T-helper 1 cell treated with Interleukin-12 subunit alpha and Interleukin-12 subunit beta and Interleukin-4 antibody, amounts not matched to agents 30 ng/mL and 1 ng/mL, for 36 hours (primary cell): ENCODE measurements around the gene METTL9. TPM values are rescaled to one million over a fixed set of nuclear protein-coding genes. Genes with fewer than 3 reads are reported as not detected.
"Not testable (repeated sequence)": the region's sequence is repeated elsewhere in the genome, so short reads cannot be mapped to it uniquely, and the experiment has no call there.

Source experiments
- intact Hi-C: fragments of 100-400 bp; cut with micrococcal nuclease; formaldehyde crosslinking; loops from one replicate; pipeline ENCODE4 v1.15.1; 2024
- total RNA-seq: library from RNA; stranded (reverse); gene quantifications from 2 replicates; pipeline ENCODE4 v1.2.3, GENCODE V29; 2022

METTL9 gene
- total RNA-seq, 1 donor from 2014 or later = 62.8 TPM

GRCh38 chr16:21631951-21632575 is 32.7 kb downstream of the METTL9 start:
- intact Hi-C loops = not testable (repeated sequence)

DNA sequence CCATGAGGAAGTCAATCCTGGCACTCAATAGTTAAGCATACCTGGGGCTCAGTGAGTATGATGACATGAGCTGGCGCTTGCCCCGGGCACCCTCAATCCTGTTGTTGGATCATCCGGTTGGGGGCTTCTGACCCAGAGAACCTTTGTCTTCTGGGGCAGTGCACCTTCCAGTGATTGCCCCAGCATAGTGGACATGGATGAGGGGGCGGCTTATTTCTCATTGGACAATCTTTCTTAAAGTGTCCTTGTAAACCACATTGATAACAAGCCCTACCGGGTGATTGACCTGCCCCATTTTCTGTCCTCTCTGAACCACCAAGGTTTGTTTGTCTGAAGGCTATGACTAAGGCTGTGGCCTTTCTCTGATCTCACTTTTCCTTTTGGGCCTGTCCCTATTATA is 34.8 kb downstream of the METTL9 start:
- intact Hi-C loops = no loop called here

GRCh38 chr16:21635694-21636093 is 36.3 kb downstream of the METTL9 start:
- intact Hi-C loops = not testable (repeated sequence)

- intact Hi-C loops = no loop called here
These were observed 37.9 kb downstream of the METTL9 start for GRCh38 chr16:21637032-21637968.

- intact Hi-C loops = no loop called here
These were observed 39.2 kb downstream of the METTL9 start for GRCh38 chr16:21638573-21638975.

DNA sequence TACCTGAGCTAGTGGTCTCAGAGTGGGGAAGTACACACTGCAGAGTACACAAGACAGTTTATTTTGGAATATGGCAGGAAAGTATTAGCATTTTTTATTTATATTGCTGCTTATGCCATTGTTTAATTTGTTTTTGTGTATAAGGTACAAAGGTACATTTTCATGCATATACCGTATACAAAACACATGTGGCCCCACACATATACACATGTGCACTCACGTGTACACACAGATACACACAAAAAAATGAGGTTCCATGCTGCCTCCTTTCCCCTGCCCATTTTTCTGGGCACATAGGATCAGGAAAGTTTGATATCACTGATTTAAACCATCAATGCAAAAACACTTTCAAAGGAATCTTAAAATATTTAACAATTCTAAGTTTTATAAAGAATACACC is 40.1 kb downstream of the METTL9 start:
- intact Hi-C loops = no loop called here

DNA sequence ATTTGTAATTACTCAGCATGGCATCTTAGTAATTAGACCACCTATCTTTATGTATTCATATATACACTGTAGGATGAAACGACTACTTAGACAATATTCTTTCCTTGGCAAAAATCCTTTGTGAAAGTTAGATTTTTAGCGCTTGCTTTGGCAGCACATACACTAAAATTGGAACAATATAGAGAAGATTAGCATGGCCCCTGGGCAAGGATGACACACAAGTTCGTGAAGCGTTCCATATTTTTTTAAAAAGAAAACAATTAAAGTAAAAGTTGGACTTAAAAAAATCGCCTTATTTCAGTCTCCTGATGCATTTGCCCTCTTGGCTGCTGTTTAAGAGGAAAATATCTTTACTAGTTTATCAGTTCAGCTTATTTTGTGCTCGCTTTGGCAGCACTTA is 42.5 kb downstream of the METTL9 start:
- intact Hi-C loops = no loop called here

GRCh38 chr16:21642861-21643260 is 43.5 kb downstream of the METTL9 start:
- intact Hi-C loops = no loop called here

DNA sequence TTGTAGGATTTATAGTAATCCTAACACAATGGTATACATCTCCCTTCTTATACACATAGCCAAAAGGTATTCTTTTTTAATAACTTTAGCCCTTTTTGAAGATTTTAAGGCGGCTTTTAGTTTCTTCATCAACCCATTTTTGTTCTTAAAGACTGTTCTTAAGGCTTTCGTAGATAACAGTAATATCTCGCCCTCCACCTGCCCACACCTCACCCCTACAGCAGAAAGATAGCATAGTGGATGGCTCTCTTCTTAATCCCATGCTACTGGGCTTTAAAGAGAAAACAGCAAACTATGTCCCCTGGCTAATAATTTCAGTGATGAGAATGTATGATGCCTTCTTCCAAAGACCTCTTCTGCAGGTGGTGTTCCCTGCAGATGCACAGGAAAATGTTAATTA is 44.4 kb downstream of the METTL9 start:
- intact Hi-C loops = loop anchor here (2.0 kb wide), 2 partner anchors 17 to 547 kb away; no protein-coding TSS in a partner anchor

GRCh38 chr16:21644674-21645073 is 45.3 kb downstream of the METTL9 start:
- intact Hi-C loops = loop anchor here (1.0 to 5.0 kb wide), 6 partner anchors 16 to 546 kb away; partner anchors contain the start of genes METTL9 and UQCRC2

DNA sequence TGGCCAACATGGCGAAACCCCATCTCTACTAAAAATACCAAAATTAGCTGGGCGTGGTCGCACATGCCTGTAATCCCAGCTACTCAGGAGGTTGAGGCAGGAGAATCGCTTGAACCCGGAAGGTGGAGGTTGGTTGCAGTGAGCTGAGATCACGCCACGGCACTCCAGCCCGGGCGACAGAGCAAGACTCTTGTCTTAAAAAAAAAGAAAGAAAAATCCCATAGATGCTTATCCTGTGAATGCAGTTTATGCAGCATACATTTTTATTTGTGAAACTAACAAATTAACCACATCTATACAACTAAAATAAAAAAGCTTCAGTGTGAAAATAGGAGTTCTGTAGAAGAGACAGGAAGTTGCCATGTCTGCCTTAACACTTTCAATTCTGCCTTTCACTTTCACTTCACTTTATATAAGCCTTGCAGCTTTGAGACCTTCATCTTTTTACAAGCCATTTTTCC is 45.9 kb downstream of the METTL9 start:
- intact Hi-C loops = loop anchor here (1.0 to 5.0 kb wide), 6 partner anchors 16 to 546 kb away; partner anchors contain the start of genes METTL9 and UQCRC2

DNA sequence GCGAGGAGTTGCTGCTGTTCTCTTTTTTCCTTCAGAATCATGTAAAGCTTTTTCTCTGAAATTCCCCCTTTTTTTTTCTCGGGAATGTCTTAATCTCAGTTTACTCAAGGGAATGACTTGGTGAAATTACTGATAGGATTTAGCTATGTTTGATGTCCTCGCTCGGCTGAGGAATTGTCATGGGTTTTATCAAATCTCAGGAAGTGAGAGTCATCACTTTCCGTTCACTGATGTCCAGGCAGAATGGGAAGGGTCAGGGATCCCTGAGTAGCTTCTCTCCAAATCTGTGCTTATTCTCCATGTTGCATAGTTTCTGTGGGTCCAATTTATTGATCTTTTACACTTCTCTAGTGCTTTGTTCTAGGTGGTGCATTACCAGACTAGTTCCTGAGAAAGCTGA is 46.7 kb downstream of the METTL9 start:
- intact Hi-C loops = loop anchor here (5.0 kb wide), 1 partner anchor 306 kb away; the partner anchor contains the start of gene UQCRC2

DNA sequence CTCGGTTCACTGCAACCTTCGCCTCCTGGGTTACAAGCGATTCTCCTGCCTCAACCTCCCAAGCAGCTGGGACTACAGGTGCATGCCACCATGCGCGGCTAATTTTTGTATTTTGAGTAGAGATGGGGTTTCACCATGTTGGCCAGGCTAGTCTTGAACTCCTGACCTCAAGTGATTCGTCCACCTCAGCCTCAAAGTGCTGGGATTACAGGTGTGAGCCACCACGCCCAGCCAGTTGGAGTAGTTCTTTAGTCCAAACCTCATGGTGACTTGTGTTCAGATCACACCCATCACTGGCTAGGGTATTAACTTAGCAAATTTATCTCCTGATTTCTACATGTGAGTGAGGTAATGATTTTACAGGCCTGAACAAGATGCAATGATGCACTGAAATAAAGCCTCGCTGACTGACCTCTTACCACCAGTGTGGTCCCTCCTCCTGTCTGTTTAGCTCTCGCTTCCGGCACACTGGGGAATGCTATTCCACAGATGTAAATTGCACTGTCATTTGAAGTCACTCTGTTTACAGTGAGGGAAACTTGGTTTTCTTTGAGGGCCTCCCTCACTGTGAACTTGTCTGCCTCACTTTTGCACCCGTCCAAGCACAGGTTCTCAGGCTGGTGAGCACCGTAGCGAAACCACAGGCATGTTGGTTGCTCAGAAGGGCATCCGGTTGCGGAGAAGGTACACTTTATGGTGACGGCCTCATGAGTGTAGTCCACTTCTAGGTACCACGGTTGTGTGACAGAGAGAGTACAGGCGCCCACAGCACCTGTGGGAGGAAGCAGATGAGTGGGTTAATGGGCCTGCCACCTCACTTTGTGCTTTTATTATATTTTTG is 47.6 kb downstream of the METTL9 start:
- intact Hi-C loops = loop anchor here (5.0 kb wide), 1 partner anchor 305 kb away; the partner anchor contains the start of gene UQCRC2

- intact Hi-C loops = loop anchor here (5.0 kb wide), 1 partner anchor 305 kb away; the partner anchor contains the start of gene UQCRC2
These were observed 48.3 kb downstream of the METTL9 start for GRCh38 chr16:21647562-21648164.

- intact Hi-C loops = loop anchor here (5.0 to 10.0 kb wide), 2 partner anchors 302 to 425 kb away; partner anchors contain the start of gene UQCRC2
These were observed 50.5 kb downstream of the METTL9 start for GRCh38 chr16:21649826-21650406.

GRCh38 chr16:21650521-21650920 is 51.1 kb downstream of the METTL9 start:
- intact Hi-C loops = loop anchor here (10.0 kb wide), 1 partner anchor 424 kb away; no protein-coding TSS in a partner anchor

GRCh38 chr16:21651515-21651914 is 52.1 kb downstream of the METTL9 start:
- intact Hi-C loops = loop anchor here (10.0 kb wide), 1 partner anchor 423 kb away; no protein-coding TSS in a partner anchor

DNA sequence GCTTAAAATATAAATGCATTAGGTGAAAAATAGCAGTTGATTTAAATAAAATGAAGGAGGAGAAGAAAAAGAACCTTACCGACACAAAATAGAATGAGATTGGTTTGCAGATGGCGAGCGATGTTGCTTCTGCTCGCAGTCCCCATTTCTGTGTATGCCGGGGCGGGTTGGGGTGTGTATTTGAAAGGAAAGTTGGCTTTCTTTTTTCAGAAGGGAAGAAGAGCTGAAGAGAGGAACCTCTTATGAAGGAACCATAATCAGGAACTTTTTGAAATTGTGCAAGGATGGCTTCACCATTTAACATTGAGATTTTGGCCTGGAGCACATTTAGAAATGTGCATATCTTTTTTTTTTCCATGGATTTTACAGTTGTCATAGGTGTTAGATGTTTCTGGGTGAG is 53.1 kb downstream of the METTL9 start, which contains the start of gene IGSF6:
IGSF6 (minus strand) TSS at position 156 of the 400 bp plus-strand sequence; CDS start at position 146, 10 bp downstream.
- intact Hi-C loops = loop anchor here (10.0 kb wide), 1 partner anchor 422 kb away; no protein-coding TSS in a partner anchor

GRCh38 chr16:21653571-21653970 is 54.2 kb downstream of the METTL9 start:
- intact Hi-C loops = loop anchor here (10.0 kb wide), 1 partner anchor 421 kb away; no protein-coding TSS in a partner anchor
